Measurements from ENCODE around the gene CNTNAP2.

GRCh38 chr7:148151778-148152177, 2035.2 kb downstream of the CNTNAP2 start:
- no peak for TF ChIP-seq CTCF (IDR thresholded peaks at IDR 0.05; ENCODE audit: borderline replicate concordance, extremely low read depth, low read length, poor library complexity, severe bottlenecking)
- TF ChIP-seq EZH2 (IDR thresholded peaks at IDR 0.05; ENCODE audit: borderline replicate concordance, low read depth, low read length, severe bottlenecking) = no peak
